Measurements from ENCODE around the gene PPP1R18.
"Not testable (repeated sequence)": the region's sequence is repeated elsewhere in the genome, so short reads cannot be mapped to it uniquely, and the experiment has no call there.

Gene PPP1R18

GRCh38 chr6:30686009-30686907, at the start of gene PPP1R18:
PPP1R18 (minus strand) TSS chr6:30686645; CDS start chr6:30686018, 627 bp downstream.
- peak; percentile 31 to 77 for DNase-seq (ENCODE audit: extremely low read depth in 1 of 2, low read depth in 1 of 2)

GRCh38 chr6:30735668-30736314, 49.3 kb upstream of the PPP1R18 start:
- no peak for DNase-seq (ENCODE audit: extremely low read depth in 1 of 2, low read depth in 1 of 2)

- DNase-seq (ENCODE audit: extremely low read depth in 1 of 2, low read depth in 1 of 2), result no peak
Measured at GRCh38 chr6:30732237-30732943, 45.9 kb upstream of the PPP1R18 start.

GRCh38 chr6:30730601-30731435, 44.4 kb upstream of the PPP1R18 start:
- peak; percentile 59 to 73 for DNase-seq (ENCODE audit: extremely low read depth in 1 of 2, low read depth in 1 of 2)

DNA sequence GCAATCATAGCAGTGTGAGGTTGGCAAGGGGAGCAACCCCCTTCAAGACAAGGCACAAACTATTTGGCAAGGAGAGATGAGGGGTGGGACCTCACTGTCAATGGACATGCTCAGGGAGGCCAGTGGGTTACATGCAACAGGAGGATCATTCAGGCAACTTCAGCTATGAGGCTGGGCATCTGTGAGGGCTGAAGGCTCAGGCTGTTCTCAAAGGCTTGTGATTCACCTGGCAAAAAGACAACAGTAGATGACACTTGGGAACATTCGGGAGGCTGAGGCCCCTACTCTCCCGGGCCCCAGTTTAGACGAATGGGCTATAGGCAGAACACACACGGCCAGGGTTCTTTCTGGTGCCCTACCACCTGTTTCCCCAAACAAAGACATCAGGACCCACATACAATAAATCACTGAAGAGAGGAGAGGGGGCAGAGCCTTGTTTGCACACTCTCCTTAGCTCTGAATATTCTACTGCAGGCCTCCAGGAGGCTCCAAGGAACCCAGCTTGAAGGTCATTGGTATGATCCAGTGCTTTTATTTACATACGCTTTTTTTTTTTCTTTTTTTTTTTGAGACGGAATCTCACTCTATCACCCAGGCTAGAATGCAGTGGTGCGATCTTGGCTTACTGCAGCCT, 41.6 kb upstream of the PPP1R18 start:
- no peak for DNase-seq (ENCODE audit: extremely low read depth in 1 of 2, low read depth in 1 of 2)

GRCh38 chr6:30726506-30727413, 40.3 kb upstream of the PPP1R18 start:
- no peak for DNase-seq (ENCODE audit: extremely low read depth in 1 of 2, low read depth in 1 of 2)

DNA sequence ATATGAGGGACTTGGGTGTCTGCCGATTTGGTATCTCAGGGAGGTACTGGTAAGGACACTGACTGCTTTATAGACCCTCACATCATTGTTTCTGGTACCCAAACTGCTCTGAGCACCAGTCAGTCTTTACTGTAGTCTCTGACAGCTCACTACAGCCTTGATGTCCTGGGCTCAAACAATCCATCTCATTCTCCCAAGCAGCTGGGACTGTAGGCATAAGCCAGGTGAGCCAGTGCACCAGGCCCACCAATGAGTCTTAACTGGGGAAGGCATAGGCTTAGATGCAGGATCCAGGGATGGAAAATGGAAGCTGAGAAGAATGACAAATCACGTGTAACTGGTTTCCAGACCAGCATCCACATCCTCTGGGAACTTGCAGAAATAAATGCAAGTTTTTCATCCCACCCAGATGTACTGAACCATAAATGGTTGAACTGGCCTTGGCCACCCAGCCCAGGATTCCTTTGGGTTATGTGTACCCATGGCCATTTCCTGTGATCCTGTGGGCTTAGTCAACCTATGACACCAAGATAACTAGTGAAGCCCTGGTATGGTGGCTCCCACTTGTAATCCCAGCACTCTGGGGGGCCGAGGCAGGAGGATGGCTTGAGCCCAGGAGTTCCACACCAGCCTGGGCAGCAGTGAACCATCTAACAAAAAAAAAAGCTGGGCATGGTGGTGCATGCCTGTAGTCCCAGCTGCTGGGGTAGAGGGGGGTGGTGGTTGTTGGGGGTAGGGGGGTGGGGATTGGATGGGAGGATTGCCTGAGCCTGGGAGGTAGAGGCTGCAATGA, 39.5 kb upstream of the PPP1R18 start:
- DNase-seq (ENCODE audit: extremely low read depth in 1 of 2, low read depth in 1 of 2), result no peak

DNA sequence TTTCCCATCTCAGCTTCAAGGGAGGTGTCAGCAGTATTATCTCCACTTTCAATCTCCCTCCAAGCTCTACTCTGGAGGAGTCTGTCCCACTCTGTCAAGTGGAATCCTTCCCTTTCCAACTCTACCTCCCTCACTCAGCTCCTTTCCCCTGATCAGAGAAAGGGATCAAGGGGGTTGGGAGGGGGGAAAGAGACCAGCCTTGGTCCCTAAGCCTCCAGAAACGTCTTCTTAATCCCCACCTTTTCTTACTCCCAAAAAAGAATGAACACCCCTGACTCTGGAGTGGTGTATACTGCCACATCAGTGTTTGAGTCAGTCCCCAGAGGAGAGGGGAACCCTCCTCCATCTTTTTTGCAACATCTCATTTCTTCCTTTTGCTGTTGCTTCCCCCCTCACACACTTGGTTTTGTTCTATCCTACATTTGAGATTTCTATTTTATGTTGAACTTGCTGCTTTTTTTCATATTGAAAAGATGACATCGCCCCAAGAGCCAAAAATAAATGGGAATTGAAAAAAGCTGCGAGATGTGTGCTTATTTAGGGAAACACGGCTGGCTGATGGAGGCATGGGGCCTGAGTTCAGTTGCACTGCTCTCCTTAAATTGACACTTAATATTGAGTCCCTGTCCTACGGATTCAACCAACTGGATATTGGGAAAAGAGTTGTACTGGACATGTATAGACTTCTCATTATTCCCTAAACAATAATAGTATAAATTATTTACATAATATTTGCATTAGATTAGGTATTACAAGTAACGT, 38.6 kb upstream of the PPP1R18 start:
- no peak for DNase-seq (ENCODE audit: extremely low read depth in 1 of 2, low read depth in 1 of 2)

DNA sequence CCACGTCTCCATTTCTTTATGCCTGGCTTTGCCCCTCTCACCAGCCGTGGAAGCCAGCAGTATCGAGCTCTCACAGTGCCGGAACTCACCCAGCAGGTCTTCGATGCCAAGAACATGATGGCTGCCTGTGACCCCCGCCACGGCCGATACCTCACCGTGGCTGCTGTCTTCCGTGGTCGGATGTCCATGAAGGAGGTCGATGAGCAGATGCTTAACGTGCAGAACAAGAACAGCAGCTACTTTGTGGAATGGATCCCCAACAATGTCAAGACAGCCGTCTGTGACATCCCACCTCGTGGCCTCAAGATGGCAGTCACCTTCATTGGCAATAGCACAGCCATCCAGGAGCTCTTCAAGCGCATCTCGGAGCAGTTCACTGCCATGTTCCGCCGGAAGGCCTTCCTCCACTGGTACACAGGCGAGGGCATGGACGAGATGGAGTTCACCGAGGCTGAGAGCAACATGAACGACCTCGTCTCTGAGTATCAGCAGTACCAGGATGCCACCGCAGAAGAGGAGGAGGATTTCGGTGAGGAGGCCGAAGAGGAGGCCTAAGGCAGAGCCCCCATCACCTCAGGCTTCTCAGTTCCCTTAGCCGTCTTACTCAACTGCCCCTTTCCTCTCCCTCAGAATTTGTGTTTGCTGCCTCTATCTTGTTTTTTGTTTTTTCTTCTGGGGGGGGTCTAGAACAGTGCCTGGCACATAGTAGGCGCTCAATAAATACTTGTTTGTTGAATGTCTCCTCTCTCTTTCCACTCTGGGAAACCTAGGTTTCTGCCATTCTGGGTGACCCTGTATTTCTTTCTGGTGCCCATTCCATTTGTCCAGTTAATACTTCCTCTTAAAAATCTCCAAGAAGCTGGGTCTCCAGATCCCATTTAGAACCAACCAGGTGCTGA, 37.6 kb upstream of the PPP1R18 start:
- DNase-seq (ENCODE audit: extremely low read depth in 1 of 2, low read depth in 1 of 2), result not testable (repeated sequence)

GRCh38 chr6:30723159-30723842, 36.9 kb upstream of the PPP1R18 start:
- not testable (repeated sequence) for DNase-seq (ENCODE audit: extremely low read depth in 1 of 2, low read depth in 1 of 2)

DNA sequence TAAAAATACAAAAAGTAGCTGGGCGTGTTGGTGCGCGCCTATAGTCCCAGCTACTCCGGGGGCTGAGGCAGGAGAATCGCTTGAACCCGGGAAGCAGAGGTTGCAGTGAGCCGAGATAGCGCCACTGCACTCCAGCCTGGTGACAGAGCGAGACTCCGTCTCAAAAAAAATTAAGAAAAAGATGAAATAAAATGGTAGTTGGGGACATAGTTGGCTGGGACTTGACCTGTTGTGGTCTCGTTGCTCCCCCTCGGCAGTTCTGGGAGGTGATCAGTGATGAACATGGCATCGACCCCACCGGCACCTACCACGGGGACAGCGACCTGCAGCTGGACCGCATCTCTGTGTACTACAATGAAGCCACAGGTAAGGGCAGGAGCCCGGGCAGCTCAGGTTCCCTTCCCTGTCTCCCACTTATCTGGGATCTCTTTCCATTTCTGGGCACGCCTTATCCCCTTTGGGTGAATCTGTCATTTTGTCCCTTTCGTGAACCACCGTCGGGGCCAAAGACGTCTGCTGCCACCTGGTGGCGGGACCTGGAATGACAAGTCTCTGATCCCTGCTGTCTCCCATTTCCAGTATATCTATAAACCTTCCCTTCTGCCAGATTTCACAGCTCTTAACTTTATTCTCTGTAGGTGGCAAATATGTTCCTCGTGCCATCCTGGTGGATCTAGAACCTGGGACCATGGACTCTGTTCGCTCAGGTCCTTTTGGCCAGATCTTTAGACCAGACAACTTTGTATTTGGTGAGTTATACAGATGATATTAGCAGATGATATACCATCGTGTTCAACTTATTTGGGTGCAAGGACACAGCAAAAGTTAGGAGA, 36.1 kb upstream of the PPP1R18 start:
- DNase-seq (ENCODE audit: extremely low read depth in 1 of 2, low read depth in 1 of 2), result peak; percentile 65 to 76

DNA sequence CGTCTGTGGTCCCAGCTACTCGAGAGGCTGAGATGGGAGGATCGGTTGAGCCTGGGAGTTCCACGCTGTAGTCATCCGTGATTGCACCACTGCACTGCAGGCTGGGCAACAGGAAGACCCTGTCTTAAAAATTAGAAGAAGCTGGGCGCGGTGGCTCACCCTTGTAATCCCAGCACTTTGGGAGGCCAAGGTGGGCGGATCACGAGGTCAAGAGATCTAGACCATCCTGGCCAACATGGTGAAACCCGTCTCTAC, 35.5 kb upstream of the PPP1R18 start:
- DNase-seq (ENCODE audit: extremely low read depth in 1 of 2, low read depth in 1 of 2), result not testable (repeated sequence)

- DNase-seq (ENCODE audit: extremely low read depth in 1 of 2, low read depth in 1 of 2), result peak; percentile 87 to 97
Measured at GRCh38 chr6:30721198-30722024, 35.0 kb upstream of the PPP1R18 start.

GRCh38 chr6:30720738-30721197, 34.3 kb upstream of the PPP1R18 start:
- no peak for DNase-seq (ENCODE audit: extremely low read depth in 1 of 2, low read depth in 1 of 2)
